ENCODE results near the gene THADA. TPM values are rescaled to one million over a fixed set of nuclear protein-coding genes. Genes with fewer than 3 reads are reported as not detected.

The THADA gene
- total RNA-seq, 1 donor: 33.2 TPM

GRCh38 chr2:43491065-43491639 is 104.7 kb downstream of the THADA start:
- TF ChIP-seq CTCF (IDR thresholded peaks at IDR 0.05; ENCODE audit: insufficient read depth, low read depth, low read length): no peak
- H3K4me3 ChIP-seq (ENCODE audit: low read depth, low read length): no peak overlapping the region
- no peak for DNase-seq (ENCODE audit: low read depth)

- TF ChIP-seq CTCF (IDR thresholded peaks at IDR 0.05; ENCODE audit: insufficient read depth, low read depth, low read length): no peak
- DNase-seq (ENCODE audit: low read depth): no peak
- H3K4me3 ChIP-seq (ENCODE audit: low read depth, low read length): no peak overlapping the region
Measured at GRCh38 chr2:43490252-43490786, 105.5 kb downstream of the THADA start.

GRCh38 chr2:43488737-43489136 is 107.1 kb downstream of the THADA start:
- H3K4me3 ChIP-seq (ENCODE audit: low read depth, low read length): no peak overlapping the region
- DNase-seq (ENCODE audit: low read depth): no peak
- TF ChIP-seq CTCF (IDR thresholded peaks at IDR 0.05; ENCODE audit: insufficient read depth, low read depth, low read length): no peak

GRCh38 chr2:43486603-43487002 is 109.2 kb downstream of the THADA start:
- H3K4me3 ChIP-seq (ENCODE audit: low read depth, low read length): no peak overlapping the region
- peak; percentile 53 for DNase-seq (ENCODE audit: low read depth)
- no peak for TF ChIP-seq CTCF (IDR thresholded peaks at IDR 0.05; ENCODE audit: insufficient read depth, low read depth, low read length)

GRCh38 chr2:43484323-43484930 is 111.4 kb downstream of the THADA start:
- no peak overlapping the region for H3K4me3 ChIP-seq (ENCODE audit: low read depth, low read length)
- DNase-seq (ENCODE audit: low read depth): peak; percentile 92
- peak; percentile 57 for TF ChIP-seq CTCF (IDR thresholded peaks at IDR 0.05; ENCODE audit: insufficient read depth, low read depth, low read length)

GRCh38 chr2:43482961-43483360 is 112.9 kb downstream of the THADA start:
- DNase-seq (ENCODE audit: low read depth): peak; percentile 93
- TF ChIP-seq CTCF (IDR thresholded peaks at IDR 0.05; ENCODE audit: insufficient read depth, low read depth, low read length): no peak

More at GRCh38 chr2:43482961-43483360, 112.9 kb downstream of the THADA start:
- no peak overlapping the region for H3K4me3 ChIP-seq (ENCODE audit: low read depth, low read length)

All from fibroblast of villous mesenchyme (primary cell).